WTC11 (cell line): Measurements from ENCODE around the gene MAP3K14.

Experiments used
- ARID4B ChIP-seq: sonication (generic); formaldehyde crosslinking; IDR thresholded peaks from 2 replicates; pipeline ENCODE4 v1.8.0; 2023; ENCODE audit warnings: missing genetic modification reagents, mild to moderate bottlenecking, borderline replicate concordance
- CTCF ChIP-seq: fragments of 200-600 bp; IDR thresholded peaks from 2 replicates; pipeline ENCODE4 v1.8.0; 2022; ENCODE audit warnings: antibody characterized with exemption
- JUN ChIP-seq: sonication (generic); formaldehyde crosslinking; IDR thresholded peaks from 2 replicates; pipeline ENCODE4 v1.8.0; 2023; ENCODE audit warnings: mild to moderate bottlenecking, missing genetic modification reagents
- USF1 ChIP-seq: sonication (generic); formaldehyde crosslinking; IDR thresholded peaks from 2 replicates; pipeline ENCODE4 v1.8.0; 2022; ENCODE audit warnings: mild to moderate bottlenecking, missing genetic modification reagents

- no peak for TF ChIP-seq JUN (CRISPR knock-in tag)
- TF ChIP-seq CTCF: no peak
- TF ChIP-seq USF1 (CRISPR knock-in tag): no peak
- TF ChIP-seq ARID4B (CRISPR knock-in tag): no peak
Measured at GRCh38 chr17:45230410-45230786, 86.4 kb downstream of the MAP3K14 start.
